Common myeloid progenitor, CD34-positive (primary cell): ENCODE results near the gene GPRASP3.

ENCODE experiments used
- CTCF ChIA-PET: fragments of 350-600 bp; sonication (Branson Sonifier 250); formaldehyde crosslinking; loops from one replicate; lab custom pipeline; 2021; ENCODE audit warnings: antibody characterized with exemption; lab: Charles Lee
- POLR2A ChIA-PET: fragments of 350-600 bp; sonication (Branson Sonifier 250); formaldehyde crosslinking; loops from one replicate; lab custom pipeline; 2021; ENCODE audit warnings: antibody characterized with exemption; lab: Charles Lee
- DNase-seq, 3 donors: peaks; one replicate each; pipeline versions ENCODE4 v3.0.0 to v3.0.0-alpha.2; 2013
- H3K27ac ChIP-seq, 2 experiments: 1 replicate in 1 of 2; 2 replicates in 1 of 2; pipeline ENCODE4 v1.7.0; 2013; ENCODE audit warnings: inconsistent platforms in 2 of 2, low read length in 2 of 2, mild to moderate bottlenecking in 2 of 2, low read depth in 1 of 2, moderate library complexity in 1 of 2; ENCODE audit not compliant: severe bottlenecking in 2 of 2, insufficient read depth in 1 of 2, poor library complexity in 1 of 2
- H3K27me3 ChIP-seq, 5 experiments: replicated peaks in 2 of 5; 1 replicate in 3 of 5; 2 replicates in 2 of 5; pipeline versions ENCODE4 v1.6.1 to v1.7.0; 2013; ENCODE audit warnings: low read length in 4 of 5, mild to moderate bottlenecking in 2 of 5, moderate library complexity in 2 of 5, inconsistent platforms in 1 of 5; ENCODE audit not compliant: insufficient read depth in 5 of 5, control insufficient read depth in 4 of 5
- H3K36me3 ChIP-seq, 4 experiments: 1 replicate in 2 of 4; 2 replicates in 2 of 4; pipeline versions ENCODE4 v1.6.1 to v1.7.0; 2013; ENCODE audit warnings: low read length in 3 of 4, control low read depth in 1 of 4, mild to moderate bottlenecking in 1 of 4; ENCODE audit not compliant: control insufficient read depth in 4 of 4, insufficient read depth in 4 of 4
- H3K4me1 ChIP-seq, 4 experiments: 1 replicate in 3 of 4; 2 replicates in 1 of 4; pipeline versions ENCODE4 v1.6.1 to v1.7.1; 2013; ENCODE audit warnings: low read length in 3 of 4, mild to moderate bottlenecking in 3 of 4, control low read depth in 1 of 4, inconsistent platforms in 1 of 4, moderate library complexity in 1 of 4; ENCODE audit not compliant: control insufficient read depth in 4 of 4, insufficient read depth in 4 of 4; ENCODE audit errors: control extremely low read depth in 1 of 4
- H3K4me3 ChIP-seq, 7 experiments: 1 replicate in 4 of 7; 2 replicates in 3 of 7; pipeline versions ENCODE4 v1.5.1 to v1.7.0; 2013; ENCODE audit warnings: mild to moderate bottlenecking in 7 of 7, low read length in 6 of 7, moderate library complexity in 6 of 7, inconsistent platforms in 2 of 7, low read depth in 2 of 7, control low read depth in 1 of 7; ENCODE audit not compliant: insufficient read depth in 4 of 7, control insufficient read depth in 1 of 7; ENCODE audit errors: extremely low read depth in 1 of 7
- H3K9me3 ChIP-seq, 5 experiments: 1 replicate in 4 of 5; 2 replicates in 1 of 5; pipeline versions ENCODE4 v1.6.1 to v1.7.1; 2013; ENCODE audit warnings: low read length in 4 of 5, mild to moderate bottlenecking in 2 of 5, inconsistent platforms in 1 of 5, low read depth in 1 of 5, moderate library complexity in 1 of 5; ENCODE audit not compliant: control insufficient read depth in 4 of 5, insufficient read depth in 2 of 5; ENCODE audit errors: control extremely low read depth in 1 of 5
- WGBS: methylation state at CpG from one replicate; pipeline ENCODE4 v1.1.5; 2013; ENCODE audit not compliant: insufficient coverage; 5-methylcytosine and 5-hydroxymethylcytosine counted together

Gene GPRASP3

DNA sequence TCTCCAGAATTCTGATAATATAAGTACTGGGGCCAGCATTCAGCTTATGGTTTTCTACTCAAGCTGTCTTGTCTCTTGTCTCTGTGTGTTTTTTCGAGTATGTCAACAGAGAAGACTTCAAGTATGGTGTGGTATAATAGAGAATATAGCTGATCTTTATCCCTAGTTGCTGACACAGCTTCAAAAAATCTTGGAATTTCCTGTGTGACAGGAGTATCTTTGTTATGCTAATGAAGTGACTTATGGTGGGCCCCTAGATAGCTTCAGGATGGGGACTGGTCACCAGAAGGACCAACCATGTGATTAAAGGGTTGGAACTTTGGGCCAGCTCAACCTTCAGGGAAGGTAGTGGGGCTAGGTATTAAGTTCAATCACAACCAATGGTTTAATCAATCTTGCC lies 2.9 kb downstream of the GPRASP3 start:
- Histone ChIP-seq H3K4me3 (no peak overlapping the region), H3K9me3 (no peaks in the 10 kb centered on the region), H3K27me3 (peaks cover 0 to 7% (median 0%) of the 10 kb centered on the region in 5 experiments), H3K27ac (no peak overlapping the region), H3K36me3 (no peaks in the 10 kb centered on the region), H3K4me1 (peaks cover 0 to 11% (median 3%) of the 10 kb centered on the region in 4 experiments)
- no CpG with 5 or more reads among the region's 1 CpG for WGBS
- no peak for DNase-seq
- CTCF ChIA-PET: interaction anchor here (0.7 kb wide), 1 partner anchor 10 kb away, joined by 3 read pairs; no protein-coding TSS in a partner anchor
- POLR2A ChIA-PET: no interaction called here

DNA sequence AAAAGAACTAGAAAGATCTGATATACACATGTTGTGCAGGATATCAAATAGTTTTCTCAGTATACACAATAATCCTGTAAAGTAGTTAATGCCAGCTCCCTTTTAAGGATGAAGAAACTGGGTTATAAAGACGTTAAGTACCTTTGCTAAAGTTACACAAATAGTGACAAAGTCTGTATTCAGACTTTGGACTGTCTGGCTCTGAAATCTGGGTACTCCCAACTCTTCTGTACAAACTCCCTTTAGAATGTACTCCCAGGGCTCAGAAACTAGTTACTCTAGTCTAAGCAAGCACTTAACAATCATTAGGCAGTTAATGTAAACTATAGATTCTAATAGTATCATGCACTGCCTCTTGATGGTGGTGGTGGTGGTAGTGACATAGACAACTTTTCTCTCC lies 7.2 kb downstream of the GPRASP3 start:
- no peaks in the 10 kb centered on the region for H3K36me3 ChIP-seq
- no peak overlapping the region for H3K4me3 ChIP-seq
- no CpG with 5 or more reads among the region's 1 CpG for WGBS
- H3K27me3 ChIP-seq: no peaks in the 10 kb centered on the region
- H3K9me3 ChIP-seq: no peaks in the 10 kb centered on the region
- H3K27ac ChIP-seq: no peak overlapping the region
- POLR2A ChIA-PET: no interaction called here
- no peak for DNase-seq
- CTCF ChIA-PET: no interaction called here
- no peaks in the 10 kb centered on the region for H3K4me1 ChIP-seq

DNA sequence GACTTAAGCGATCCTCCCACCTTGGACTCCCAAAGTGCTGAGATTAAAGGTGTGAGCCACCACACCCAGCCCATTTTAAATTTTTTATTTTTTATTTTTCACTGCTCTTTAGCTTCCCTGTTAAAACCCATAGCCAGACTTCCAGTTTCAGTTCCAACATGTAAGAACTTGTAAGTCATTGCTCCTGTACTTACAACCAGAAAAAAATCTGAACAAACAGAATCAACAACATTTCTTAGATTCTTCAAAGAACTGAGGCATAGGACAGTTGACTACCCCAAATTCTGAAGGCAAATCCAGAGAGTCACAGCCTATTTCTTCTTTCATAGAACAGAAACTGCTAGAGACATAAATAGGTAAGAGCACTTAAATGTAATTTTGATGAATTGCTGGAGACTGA lies 8.1 kb downstream of the GPRASP3 start:
- no peaks in the 10 kb centered on the region for H3K4me1 ChIP-seq
- H3K9me3 ChIP-seq: no peaks in the 10 kb centered on the region
- no peak for DNase-seq
- no peaks in the 10 kb centered on the region for H3K27me3 ChIP-seq
- CTCF ChIA-PET: no interaction called here
- no CpG with 5 or more reads among the region's 1 CpG for WGBS
- H3K4me3 ChIP-seq: no peak overlapping the region
- POLR2A ChIA-PET: no interaction called here
- no peaks in the 10 kb centered on the region for H3K36me3 ChIP-seq
- no peak overlapping the region for H3K27ac ChIP-seq

DNA sequence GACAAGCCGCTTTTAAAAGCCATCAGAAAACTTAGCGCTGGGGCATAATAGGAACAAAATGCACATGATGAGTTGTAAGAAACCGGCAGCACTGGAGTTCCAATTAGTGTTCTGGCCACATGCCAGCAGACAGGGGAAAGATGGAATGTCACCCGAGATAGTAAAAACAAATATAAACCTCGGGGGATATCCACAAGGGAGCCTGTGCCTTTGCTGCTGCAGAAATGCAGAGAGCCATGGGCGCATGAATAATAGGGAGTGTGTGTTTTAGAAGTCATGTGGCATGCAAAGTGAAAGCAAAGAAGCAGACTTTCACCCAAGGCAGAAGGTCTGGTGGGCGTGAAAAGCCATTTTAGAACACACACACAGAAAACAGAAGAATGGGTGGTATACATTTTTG lies 19.1 kb downstream of the GPRASP3 start:
- WGBS: 81% methylated on average over 5 of the region's 7 CpGs
- Histone ChIP-seq H3K27ac (no peak overlapping the region), H3K4me1 (no peaks in the 10 kb centered on the region), H3K9me3 (no peaks in the 10 kb centered on the region), H3K27me3 (no peaks in the 10 kb centered on the region), H3K36me3 (no peaks in the 10 kb centered on the region), H3K4me3 (no peak overlapping the region)
- POLR2A ChIA-PET: no interaction called here
- CTCF ChIA-PET: no interaction called here
- no peak for DNase-seq

DNA sequence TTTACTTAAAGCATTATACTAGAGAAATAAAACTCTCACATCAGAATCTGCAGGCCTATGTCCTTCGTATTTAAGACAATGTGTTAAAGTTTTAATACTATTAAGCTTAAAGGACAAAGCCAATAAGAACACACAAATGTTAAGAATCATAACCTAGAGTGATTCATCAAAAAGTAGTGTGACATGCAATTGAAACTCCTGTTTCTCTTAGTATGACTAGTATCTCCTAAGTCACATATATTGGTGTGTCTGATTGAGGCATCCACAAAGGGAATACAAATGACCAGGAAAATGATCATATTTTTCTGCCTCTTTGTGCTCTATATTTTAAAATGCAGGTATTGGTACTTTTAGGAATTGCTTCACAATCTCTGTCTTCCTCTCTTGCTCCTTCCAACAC lies 23.8 kb downstream of the GPRASP3 start:
- peaks cover 0 to 6% (median 0%) of the 10 kb centered on the region in 5 experiments for H3K27me3 ChIP-seq
- ChIA-PET CTCF (no interaction called here), POLR2A (no interaction called here)
- H3K27ac ChIP-seq: no peak overlapping the region
- no peaks in the 10 kb centered on the region for H3K36me3 ChIP-seq
- WGBS: no CpG with 5 or more reads among the region's 1 CpG
- H3K4me3 ChIP-seq: no peak overlapping the region
- H3K4me1 ChIP-seq: peaks cover 0 to 3% (median under 1%) of the 10 kb centered on the region in 4 experiments
- no peaks in the 10 kb centered on the region for H3K9me3 ChIP-seq
- no peak for DNase-seq

DNA sequence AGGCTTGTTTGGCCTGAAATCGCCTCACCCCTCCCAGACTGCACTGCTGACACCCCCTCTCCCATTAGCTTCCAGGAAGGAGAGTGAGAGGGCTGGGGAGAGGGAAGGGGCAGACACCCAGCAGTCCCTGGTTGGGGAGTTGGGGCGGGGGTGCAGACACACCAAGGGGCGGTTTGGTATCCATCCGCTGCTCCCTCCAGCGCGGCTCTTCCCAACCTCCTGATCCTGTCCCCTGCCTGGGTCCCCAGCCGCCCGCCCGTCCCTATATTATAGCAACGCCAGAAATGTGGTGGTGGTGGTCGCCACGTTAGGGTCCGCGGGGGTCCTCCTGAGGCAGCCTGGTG lies 24.9 kb downstream of the GPRASP3 start:
- Histone ChIP-seq H3K36me3 (no peaks in the 10 kb centered on the region), H3K27ac (no peak overlapping the region), H3K4me3 (peak overlapping the region in 5 of 7 experiments; percentile 17 to 82 (median 66)), H3K9me3 (no peaks in the 10 kb centered on the region), H3K4me1 (peaks cover 0 to 3% (median under 1%) of the 10 kb centered on the region in 4 experiments), H3K27me3 (peaks cover 0 to 6% (median 0%) of the 10 kb centered on the region in 5 experiments)
- ChIA-PET POLR2A (no interaction called here), CTCF (no interaction called here)
- WGBS: 52% methylated on average over 10 of the region's 14 CpGs
- DNase-seq: peak in 1 of 3 donors; percentile 0

DNA sequence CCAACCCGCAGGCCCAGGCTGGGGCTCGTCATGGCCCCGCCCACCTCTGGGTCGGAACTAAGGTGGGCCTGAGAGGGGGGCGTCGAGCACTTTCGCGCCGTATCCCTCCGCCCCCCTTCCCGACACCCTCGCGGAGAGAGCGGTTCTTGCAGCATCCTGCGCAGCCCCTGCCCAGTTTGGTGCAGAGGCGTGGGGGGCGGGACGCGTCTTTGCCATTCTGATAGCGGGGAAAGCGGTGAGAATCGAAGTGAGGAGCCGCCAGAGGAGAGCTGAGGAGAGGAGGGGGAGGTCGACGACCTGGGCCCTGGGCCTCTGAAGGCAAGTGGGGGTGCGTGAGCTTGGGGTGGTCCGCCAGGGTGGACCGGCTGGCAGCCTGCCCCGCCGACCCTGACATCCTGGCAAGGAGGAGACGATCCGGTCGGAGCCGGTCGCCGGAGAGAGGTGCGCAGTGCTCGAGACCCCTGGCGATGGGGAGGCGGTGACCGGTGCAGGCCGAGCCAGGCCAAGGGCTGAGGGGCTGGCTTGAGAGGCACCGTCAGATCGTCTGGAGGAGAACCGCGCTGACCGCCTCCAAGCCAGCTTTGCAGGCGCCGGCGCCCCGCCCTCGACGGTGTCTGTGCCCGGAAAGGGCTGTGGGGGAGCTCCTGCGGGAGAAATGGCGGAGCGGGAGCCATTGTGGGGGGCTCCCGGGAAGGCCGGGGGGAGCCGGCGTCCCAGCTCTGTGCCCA lies 25.5 kb downstream of the GPRASP3 start:
- POLR2A ChIA-PET: no interaction called here

More for the DNA sequence above, 25.5 kb downstream of the GPRASP3 start:
- 36% methylated on average over 55 of the region's 61 CpGs for WGBS
- Histone ChIP-seq H3K27ac (no peak overlapping the region), H3K9me3 (no peaks in the 10 kb centered on the region), H3K36me3 (no peaks in the 10 kb centered on the region), H3K4me3 (peak overlapping the region; percentile 17 to 82 (median 61)), H3K27me3 (peaks cover 0 to 6% (median 0%) of the 10 kb centered on the region in 5 experiments), H3K4me1 (peaks cover 0 to 3% (median under 1%) of the 10 kb centered on the region in 4 experiments)
- DNase-seq: peak; percentile 15 to 65 (median 52)
- CTCF ChIA-PET: no interaction called here
